ENCODE results near the gene HDGF. TPM values are rescaled to one million over a fixed set of nuclear protein-coding genes. Genes with fewer than 3 reads are reported as not detected.

HDGF gene
- total RNA-seq, 1 donor from 2014 or later = 153 TPM

DNA sequence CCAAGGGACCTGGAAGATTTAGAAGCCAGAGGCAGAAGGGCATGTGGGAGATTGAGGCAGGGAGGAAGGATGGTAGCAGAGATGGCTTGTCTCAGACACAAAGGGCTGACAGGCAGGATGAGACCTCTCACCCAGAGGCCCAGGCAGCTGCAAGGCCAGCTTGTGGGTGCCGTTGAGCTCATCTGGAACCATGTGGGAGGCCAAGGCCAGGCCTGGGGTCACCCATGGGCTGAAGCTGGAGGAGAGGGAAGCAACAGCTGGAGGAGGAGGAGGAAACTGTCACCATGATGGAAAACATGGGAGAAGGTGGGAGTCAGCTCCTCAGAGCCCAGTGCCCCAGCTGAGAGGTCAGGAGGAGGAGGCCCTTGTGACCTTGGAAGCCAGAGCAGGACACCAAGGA is 52.5 kb downstream of the HDGF start:
- Histone ChIP-seq H3K4me3 (no peak overlapping the region), H3K36me3 (no peaks in the 10 kb centered on the region), H3K4me1 (no peaks in the 10 kb centered on the region), H3K27ac (no peak overlapping the region), H3K9me3 (no peaks in the 10 kb centered on the region), H3K27me3 (no peaks in the 10 kb centered on the region)
- intact Hi-C loops (cut with DNase I) = loop anchor here (10.0 kb wide), 1 partner anchor 196 kb away; the partner anchor contains the start of gene PEAR1
- no peak for DNase-seq (ENCODE audit: low spot score in 2 of 2)
- TF ChIP-seq, protein P1, sequence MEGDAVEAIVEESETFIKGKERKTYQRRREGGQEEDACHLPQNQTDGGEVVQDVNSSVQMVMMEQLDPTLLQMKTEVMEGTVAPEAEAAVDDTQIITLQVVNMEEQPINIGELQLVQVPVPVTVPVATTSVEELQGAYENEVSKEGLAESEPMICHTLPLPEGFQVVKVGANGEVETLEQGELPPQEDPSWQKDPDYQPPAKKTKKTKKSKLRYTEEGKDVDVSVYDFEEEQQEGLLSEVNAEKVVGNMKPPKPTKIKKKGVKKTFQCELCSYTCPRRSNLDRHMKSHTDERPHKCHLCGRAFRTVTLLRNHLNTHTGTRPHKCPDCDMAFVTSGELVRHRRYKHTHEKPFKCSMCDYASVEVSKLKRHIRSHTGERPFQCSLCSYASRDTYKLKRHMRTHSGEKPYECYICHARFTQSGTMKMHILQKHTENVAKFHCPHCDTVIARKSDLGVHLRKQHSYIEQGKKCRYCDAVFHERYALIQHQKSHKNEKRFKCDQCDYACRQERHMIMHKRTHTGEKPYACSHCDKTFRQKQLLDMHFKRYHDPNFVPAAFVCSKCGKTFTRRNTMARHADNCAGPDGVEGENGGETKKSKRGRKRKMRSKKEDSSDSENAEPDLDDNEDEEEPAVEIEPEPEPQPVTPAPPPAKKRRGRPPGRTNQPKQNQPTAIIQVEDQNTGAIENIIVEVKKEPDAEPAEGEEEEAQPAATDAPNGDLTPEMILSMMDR (IDR thresholded peaks at IDR 0.05) = no peak

DNA sequence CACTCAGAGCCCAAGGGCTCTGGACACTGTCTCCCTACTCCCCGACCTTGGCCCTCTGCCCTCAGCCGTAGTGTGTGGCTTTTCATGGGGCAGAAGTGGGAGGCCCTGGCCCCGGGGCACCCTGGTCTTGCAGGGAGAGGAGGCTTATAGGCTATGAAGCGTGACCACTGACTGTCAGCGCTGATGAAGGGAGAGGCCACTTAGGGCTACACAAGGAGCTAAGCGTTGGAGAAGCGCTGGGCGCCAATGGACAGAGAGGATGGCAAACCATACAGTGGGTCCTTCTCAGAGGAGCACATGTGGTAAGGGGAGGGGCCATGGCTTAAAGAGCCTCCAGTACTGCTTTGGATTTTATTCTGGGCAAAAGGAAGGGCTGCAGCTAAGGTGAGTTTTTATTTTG is 54.0 kb downstream of the HDGF start:
- TF ChIP-seq, protein P1 (IDR thresholded peaks at IDR 0.05) = no peak
- Histone ChIP-seq H3K27ac (no peak overlapping the region), H3K4me3 (no peak overlapping the region), H3K4me1 (no peaks in the 10 kb centered on the region), H3K9me3 (no peaks in the 10 kb centered on the region), H3K36me3 (no peaks in the 10 kb centered on the region), H3K27me3 (no peaks in the 10 kb centered on the region)
- intact Hi-C loops (cut with DNase I) = loop anchor here (10.0 kb wide), 1 partner anchor 197 kb away; the partner anchor contains the start of gene PEAR1
- no peak for DNase-seq (ENCODE audit: low spot score in 2 of 2)

DNA sequence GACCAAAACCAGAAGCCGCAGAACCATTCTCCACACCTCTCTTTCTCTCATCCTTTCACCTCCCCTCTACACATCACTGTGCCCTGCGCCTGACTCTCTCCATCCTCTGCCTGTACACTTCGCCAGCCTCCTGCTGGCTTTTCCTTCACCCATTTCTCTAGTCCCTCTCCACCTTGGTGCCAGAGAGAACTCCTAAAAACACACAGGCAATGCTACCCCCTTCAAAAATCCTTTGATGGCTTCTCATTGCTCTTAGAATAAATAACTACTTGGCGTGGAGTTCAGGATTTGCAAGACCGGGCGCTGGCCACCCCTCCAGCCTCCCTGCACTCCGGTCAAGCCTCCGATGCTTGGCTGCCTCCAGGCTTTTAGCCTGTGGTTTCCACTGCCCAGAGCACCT is 54.7 kb downstream of the HDGF start:
- no peaks in the 10 kb centered on the region for H3K36me3 ChIP-seq
- intact Hi-C loops (cut with DNase I) = loop anchor here (10.0 kb wide), 1 partner anchor 198 kb away; the partner anchor contains the start of gene PEAR1
- no peak overlapping the region for H3K4me3 ChIP-seq
- no peak overlapping the region for H3K27ac ChIP-seq
- no peaks in the 10 kb centered on the region for H3K27me3 ChIP-seq
- H3K4me1 ChIP-seq = no peaks in the 10 kb centered on the region
- no peak for DNase-seq (ENCODE audit: low spot score in 2 of 2)
- TF ChIP-seq, protein P1 (IDR thresholded peaks at IDR 0.05) = no peak
- H3K9me3 ChIP-seq = no peaks in the 10 kb centered on the region

GRCh38 chr1:156694690-156694962 is 56.8 kb downstream of the HDGF start:
- H3K27ac ChIP-seq = no peak overlapping the region
- no peaks in the 10 kb centered on the region for H3K36me3 ChIP-seq
- H3K4me1 ChIP-seq = peaks cover 2 to 4% of the 10 kb centered on the region in 2 donors
- TF ChIP-seq, protein P1 (IDR thresholded peaks at IDR 0.05) = no peak
- intact Hi-C loops (cut with DNase I) = loop anchor here (10.0 kb wide), 1 partner anchor 200 kb away; the partner anchor contains the start of gene PEAR1
- no peak overlapping the region for H3K4me3 ChIP-seq
- DNase-seq (ENCODE audit: low spot score in 2 of 2) = no peak
- H3K27me3 ChIP-seq = peaks cover 8% of the 10 kb centered on the region
- H3K9me3 ChIP-seq = no peaks in the 10 kb centered on the region

GRCh38 chr1:156693848-156694689 is 57.4 kb downstream of the HDGF start:
- intact Hi-C loops (cut with DNase I) = loop anchor here (10.0 kb wide), 1 partner anchor 201 kb away; the partner anchor contains the start of gene PEAR1
- Histone ChIP-seq H3K27ac (no peak overlapping the region), H3K9me3 (no peaks in the 10 kb centered on the region), H3K4me1 (peaks cover 3 to 8% of the 10 kb centered on the region in 2 donors), H3K36me3 (no peaks in the 10 kb centered on the region), H3K4me3 (no peak overlapping the region), H3K27me3 (peaks cover 8% of the 10 kb centered on the region)
- TF ChIP-seq, protein P1 (IDR thresholded peaks at IDR 0.05) = no peak
- DNase-seq (ENCODE audit: low spot score in 2 of 2) = no peak
